Measurements from ENCODE around the gene ADGB. TPM values are rescaled to one million over a fixed set of nuclear protein-coding genes. Genes with fewer than 3 reads are reported as not detected.

Gene ADGB
- polyA plus RNA-seq, 1 donor (not counting 4 experiments of a cell fraction or from before 2014, with no cell fraction given): not detected

- Histone ChIP-seq H3K9me1 (ENCODE audit: control insufficient read depth, extremely low read depth, insufficient read depth, low read length) (no peaks in the 10 kb centered on the region), H4K20me1 (ENCODE audit: control insufficient read depth, extremely low read depth, insufficient read depth, low read length) (no peaks in the 10 kb centered on the region), H2AFZ (ENCODE audit: control insufficient read depth, low read length) (no peak overlapping the region), H3K36me3 (ENCODE audit: control insufficient read depth in 2 of 2, extremely low read depth in 1 of 2, insufficient read depth in 2 of 2, low read length in 2 of 2) (no peaks in the 10 kb centered on the region), H3K9me3 (ENCODE audit: control insufficient read depth, low read depth, low read length) (no peaks in the 10 kb centered on the region), H3K4me1 (ENCODE audit: control insufficient read depth, extremely low read depth, insufficient read depth, low read length) (no peaks in the 10 kb centered on the region), H3K4me2 (ENCODE audit: control insufficient read depth, extremely low read depth, insufficient read depth, low read depth, low read length) (no peak overlapping the region), H3K27ac (ENCODE audit: control insufficient read depth, insufficient read depth, low read length) (no peak overlapping the region), H3K79me2 (ENCODE audit: control insufficient read depth, insufficient read depth, low read length) (no peaks in the 10 kb centered on the region), H3K4me3 (ENCODE audit: control insufficient read depth in 2 of 3, extremely low read depth in 1 of 3, insufficient read depth in 2 of 3, low read depth in 1 of 3, low read length in 3 of 3) (no peak overlapping the region), H3K27me3 (ENCODE audit: control insufficient read depth, extremely low read depth, insufficient read depth, low read length) (no peaks in the 10 kb centered on the region), H3K9ac (ENCODE audit: control insufficient read depth, extremely low read depth, insufficient read depth, low read length) (no peak overlapping the region)
- dilution Hi-C loops (cut with MboI; ENCODE audit: extremely low pct_ligation_motif_present, low sequenced_read_pairs): no loop called here
- DNase-seq (ENCODE audit: low read depth, low spot score) (no peak), FAIRE-seq (no peak)
- TF ChIP-seq EZH2 (IDR thresholded peaks at IDR 0.05; ENCODE audit: low read length) (no peak), CTCF (optimal IDR thresholded peaks at IDR 0.05 in 1 of 3, IDR thresholded peaks at IDR 0.05 in 1 of 3, conservative IDR thresholded peaks at IDR 0.05 in 1 of 3; ENCODE audit: extremely low read depth in 1 of 3, insufficient read depth in 2 of 3, low read length in 3 of 3) (no peak)
Measured at GRCh38 chr6:146628350-146628749, 29.6 kb downstream of the ADGB start.

GRCh38 chr6:146634022-146634421 is 35.2 kb downstream of the ADGB start:
- H3K36me3 ChIP-seq (ENCODE audit: control insufficient read depth in 2 of 2, extremely low read depth in 1 of 2, insufficient read depth in 2 of 2, low read length in 2 of 2): no peaks in the 10 kb centered on the region
- FAIRE-seq (no peak), DNase-seq (ENCODE audit: low read depth, low spot score) (no peak)
- H3K9ac ChIP-seq (ENCODE audit: control insufficient read depth, extremely low read depth, insufficient read depth, low read length): no peak overlapping the region
- H3K27ac ChIP-seq (ENCODE audit: control insufficient read depth, insufficient read depth, low read length): no peak overlapping the region
- dilution Hi-C loops (cut with MboI; ENCODE audit: extremely low pct_ligation_motif_present, low sequenced_read_pairs): no loop called here
- no peaks in the 10 kb centered on the region for H3K9me3 ChIP-seq (ENCODE audit: control insufficient read depth, low read depth, low read length)
- no peak overlapping the region for H3K4me2 ChIP-seq (ENCODE audit: control insufficient read depth, extremely low read depth, insufficient read depth, low read depth, low read length)
- H3K4me1 ChIP-seq (ENCODE audit: control insufficient read depth, extremely low read depth, insufficient read depth, low read length): no peaks in the 10 kb centered on the region
- TF ChIP-seq EZH2 (IDR thresholded peaks at IDR 0.05; ENCODE audit: low read length) (no peak), CTCF (optimal IDR thresholded peaks at IDR 0.05 in 1 of 3, IDR thresholded peaks at IDR 0.05 in 1 of 3, conservative IDR thresholded peaks at IDR 0.05 in 1 of 3; ENCODE audit: extremely low read depth in 1 of 3, insufficient read depth in 2 of 3, low read length in 3 of 3) (no peak)
- H3K79me2 ChIP-seq (ENCODE audit: control insufficient read depth, insufficient read depth, low read length): no peaks in the 10 kb centered on the region
- H3K9me1 ChIP-seq (ENCODE audit: control insufficient read depth, extremely low read depth, insufficient read depth, low read length): no peaks in the 10 kb centered on the region
- no peaks in the 10 kb centered on the region for H3K27me3 ChIP-seq (ENCODE audit: control insufficient read depth, extremely low read depth, insufficient read depth, low read length)
- H4K20me1 ChIP-seq (ENCODE audit: control insufficient read depth, extremely low read depth, insufficient read depth, low read length): no peaks in the 10 kb centered on the region
- H3K4me3 ChIP-seq (ENCODE audit: control insufficient read depth in 2 of 3, extremely low read depth in 1 of 3, insufficient read depth in 2 of 3, low read depth in 1 of 3, low read length in 3 of 3): no peak overlapping the region
- H2AFZ ChIP-seq (ENCODE audit: control insufficient read depth, low read length): no peak overlapping the region

All from keratinocyte (primary cell).